HCT116 (cell line): ENCODE data around the gene FLNB. TPM values are rescaled to one million over a fixed set of nuclear protein-coding genes. Genes with fewer than 3 reads are reported as not detected.

Experiments
- ATAC-seq: fragments of 200-7000 bp; cut with Tn5 transposase; 2 replicates; pipeline ENCODE4 v1.9.1; 2020; ENCODE audit warnings: mild to moderate bottlenecking, moderate library complexity
- BruUV-seq: library from RNA; stranded (reverse); fragments of 400-500 nt; replicated peaks from 2 replicates; lab custom pipeline; 2021; lab: Mats Ljungman, UMichigan
- CTCF ChIA-PET: fragments of 300-600 bp; sonication (Branson Sonifier 250); formaldehyde crosslinking; loops from one replicate; lab custom pipeline; 2021; ENCODE audit warnings: antibody characterized with exemption; lab: Charles Lee
- POLR2A ChIA-PET: fragments of 300-600, 350-600 bp; sonication (Branson Sonifier 250); formaldehyde crosslinking; loops from one replicate; lab custom pipeline; 2021; ENCODE audit warnings: antibody characterized with exemption; lab: Charles Lee
- RAD21 ChIA-PET, 2 experiments: fragments of 300-600 bp; sonication (Branson Sonifier 250); formaldehyde crosslinking; loops; one replicate each; lab custom pipeline; 2023; ENCODE audit warnings: low total read pairs in 2 of 2; ENCODE audit not compliant: uncharacterized antibody in 2 of 2, unreplicated experiment in 2 of 2, low non-redundant PET in 1 of 2; lab: Charles Lee
- DNase-seq: peaks from one replicate; pipeline ENCODE4 v3.0.0-alpha.2; 2010; ENCODE audit warnings: low read depth, low spot score
- H2AFZ ChIP-seq: fragments of 200-600 bp; shearing (Covaris generic), sonication (generic); 2 replicates; pipeline ENCODE4 v1.6.1; 2017; ENCODE audit warnings: low read depth, mixed run types, mixed read lengths, antibody characterized with exemption, low read length; ENCODE audit not compliant: poor library complexity, severe bottlenecking
- H3K27ac ChIP-seq: 2 replicates; pipeline ENCODE4 v1.5.1; 2012; ENCODE audit warnings: low read depth, low read length
- H3K27me3 ChIP-seq: fragments of 200-600 bp; sonication (generic); 2 replicates; pipeline ENCODE4 v1.6.1; 2016; ENCODE audit warnings: mixed run types, low read length, mixed read lengths; ENCODE audit not compliant: insufficient read depth
- H3K36me3 ChIP-seq, 2 experiments: fragments of 200-500 bp in 1 of 2; fragments of 200-600 bp in 1 of 2; sonication (Bioruptor generic) in 1 of 2; sonication (generic) in 1 of 2; 2 replicates each; pipeline versions ENCODE4 v1.5.1 to v1.6.1; 2014 to 2016; ENCODE audit warnings: low read length in 2 of 2, inconsistent platforms in 1 of 2, mixed read lengths in 1 of 2, mixed run types in 1 of 2; ENCODE audit not compliant: insufficient read depth in 2 of 2, control insufficient read depth in 1 of 2
- H3K4me1 ChIP-seq, 2 experiments: fragments of 200-600 bp in 1 of 2; sonication (generic) in 1 of 2; 2 replicates each; pipeline versions ENCODE4 v1.5.1 to v1.6.1; 2012 to 2017; ENCODE audit warnings: low read length in 2 of 2, inconsistent platforms in 1 of 2, mild to moderate bottlenecking in 1 of 2, mixed read lengths in 1 of 2, mixed run types in 1 of 2, moderate library complexity in 1 of 2; ENCODE audit not compliant: insufficient read depth in 2 of 2, control insufficient read depth in 1 of 2
- H3K4me2 ChIP-seq: fragments of 200-600 bp; sonication (generic); 2 replicates; pipeline ENCODE4 v1.6.1; 2017; ENCODE audit warnings: mixed run types, low read length, mixed read lengths
- H3K4me3 ChIP-seq, 2 experiments: fragments of 200-600 bp in 1 of 2; sonication (generic) in 1 of 2; replicated peaks in 1 of 2; 2 replicates each; pipeline ENCODE4 v1.5.1; 2011 to 2016; ENCODE audit warnings: low read length in 2 of 2, control low read depth in 1 of 2, low read depth in 1 of 2, mild to moderate bottlenecking in 1 of 2, mixed read lengths in 1 of 2, mixed run types in 1 of 2
- H3K79me2 ChIP-seq: fragments of 200-600 bp; sonication (generic); 2 replicates; pipeline ENCODE4 v1.6.1; 2017; ENCODE audit warnings: mild to moderate bottlenecking, mixed run types, low read length, moderate library complexity, mixed read lengths; ENCODE audit not compliant: insufficient read depth
- H3K9ac ChIP-seq: fragments of 200-600 bp; sonication (generic); 2 replicates; pipeline ENCODE4 v1.6.1; 2016; ENCODE audit warnings: low read length, mixed read lengths
- H3K9me2 ChIP-seq: fragments of 200-600 bp; sonication (generic), shearing (Covaris generic); 2 replicates; pipeline ENCODE4 v1.6.1; 2017; ENCODE audit warnings: mixed run types, mild to moderate bottlenecking, moderate library complexity; ENCODE audit not compliant: insufficient read depth
- H3K9me3 ChIP-seq, 2 experiments: fragments of 200-500 bp in 1 of 2; fragments of 200-600 bp in 1 of 2; sonication (Bioruptor generic) in 1 of 2; sonication (generic) in 1 of 2; 2 replicates each; pipeline ENCODE4 v1.6.1; 2014 to 2017; ENCODE audit warnings: low read length in 2 of 2, mixed read lengths in 2 of 2, inconsistent platforms in 1 of 2, low read depth in 1 of 2, mild to moderate bottlenecking in 1 of 2, mixed run types in 1 of 2, moderate library complexity in 1 of 2; ENCODE audit not compliant: control insufficient read depth in 1 of 2, insufficient read depth in 1 of 2
- H4K20me1 ChIP-seq: fragments of 200-600 bp; sonication (generic), shearing (Covaris generic); 2 replicates; pipeline ENCODE4 v1.6.1; 2017; ENCODE audit warnings: mixed run types, mild to moderate bottlenecking, moderate library complexity; ENCODE audit not compliant: insufficient read depth
- CEBPB ChIP-seq: IDR thresholded peaks from 2 replicates; pipeline ENCODE4 v1.6.1; 2012; ENCODE audit warnings: low read depth
- EGR1 ChIP-seq: IDR thresholded peaks from 2 replicates; pipeline ENCODE4 v1.6.1; 2012; ENCODE audit warnings: low read depth
- ELF1 ChIP-seq: IDR thresholded peaks from 2 replicates; pipeline ENCODE4 v1.6.1; 2012; ENCODE audit warnings: low read depth, borderline replicate concordance
- EZH2 ChIP-seq: fragments of 200-600 bp; sonication (generic); IDR thresholded peaks from 2 replicates; pipeline ENCODE4 v1.6.1; 2017; ENCODE audit warnings: antibody characterized with exemption, mixed run types
- EZH2phosphoT487 ChIP-seq: fragments of 200-600 bp; IDR thresholded peaks from 2 replicates; pipeline ENCODE4 v1.6.1; 2018; ENCODE audit warnings: antibody characterized with exemption, borderline replicate concordance
- POLR2AphosphoS5 ChIP-seq: IDR thresholded peaks from 2 replicates; pipeline ENCODE4 v1.6.1; 2011; ENCODE audit warnings: mild to moderate bottlenecking, low read depth, low read length, moderate library complexity
- SP1 ChIP-seq: IDR thresholded peaks from 2 replicates; pipeline ENCODE4 v1.6.1; 2012; ENCODE audit warnings: low read depth
- SRF ChIP-seq: IDR thresholded peaks from 2 replicates; pipeline ENCODE4 v1.6.1; 2012; ENCODE audit warnings: low read depth
- TCF7L2 ChIP-seq: IDR thresholded peaks from 2 replicates; pipeline ENCODE4 v1.7.0; 2011; ENCODE audit warnings: borderline replicate concordance, inconsistent platforms; ENCODE audit not compliant: insufficient read depth, insufficient read length; ENCODE audit errors: extremely low read depth
- ZFX ChIP-seq: fragments of 450-650 bp; IDR thresholded peaks from 2 replicates; pipeline ENCODE4 v1.6.1; 2017
- ZNF274 ChIP-seq: fragments of 200-500 bp; sonication (Bioruptor generic); IDR thresholded peaks from 2 replicates; pipeline ENCODE4 v1.6.1; 2014; ENCODE audit warnings: mild to moderate bottlenecking, low read depth, low read length, inconsistent platforms
- intact Hi-C: fragments of 100-400 bp; cut with micrococcal nuclease; formaldehyde crosslinking; loops from 2 replicates; pipeline ENCODE4 v1.10.0; 2022
- total RNA-seq: library from RNA; stranded (reverse); gene quantifications from one replicate; pipeline ENCODE4 v1.2.1, GENCODE V29; 2021; ENCODE audit not compliant: unreplicated experiment
- TF ChIP-seq, protein P1 (sequence below), 3 experiments: fragments of 200-600 bp in 1 of 3; sonication (generic) in 1 of 3; IDR thresholded peaks in 2 of 3; conservative IDR thresholded peaks in 1 of 3; 2 replicates each; pipeline ENCODE4 v1.5.1; 2012 to 2017; ENCODE audit warnings: low read depth in 2 of 3, low read length in 2 of 3, antibody characterized with exemption in 1 of 3, borderline replicate concordance in 1 of 3, control low read depth in 1 of 3, mild to moderate bottlenecking in 1 of 3, mixed read lengths in 1 of 3, mixed run types in 1 of 3, moderate library complexity in 1 of 3; ENCODE audit not compliant: insufficient read depth in 1 of 3
- TF ChIP-seq, protein P2 (sequence below): IDR thresholded peaks from 2 replicates; pipeline ENCODE4 v1.6.1; 2012
- TF ChIP-seq, protein P3 (sequence below): IDR thresholded peaks from 2 replicates; pipeline ENCODE4 v1.6.1; 2011; ENCODE audit warnings: mild to moderate bottlenecking, low read length, moderate library complexity; ENCODE audit not compliant: insufficient replicate concordance; ENCODE audit errors: extremely low read depth

Gene FLNB
- total RNA-seq, 1 experiment from 2014 or later, result 116 TPM

DNA sequence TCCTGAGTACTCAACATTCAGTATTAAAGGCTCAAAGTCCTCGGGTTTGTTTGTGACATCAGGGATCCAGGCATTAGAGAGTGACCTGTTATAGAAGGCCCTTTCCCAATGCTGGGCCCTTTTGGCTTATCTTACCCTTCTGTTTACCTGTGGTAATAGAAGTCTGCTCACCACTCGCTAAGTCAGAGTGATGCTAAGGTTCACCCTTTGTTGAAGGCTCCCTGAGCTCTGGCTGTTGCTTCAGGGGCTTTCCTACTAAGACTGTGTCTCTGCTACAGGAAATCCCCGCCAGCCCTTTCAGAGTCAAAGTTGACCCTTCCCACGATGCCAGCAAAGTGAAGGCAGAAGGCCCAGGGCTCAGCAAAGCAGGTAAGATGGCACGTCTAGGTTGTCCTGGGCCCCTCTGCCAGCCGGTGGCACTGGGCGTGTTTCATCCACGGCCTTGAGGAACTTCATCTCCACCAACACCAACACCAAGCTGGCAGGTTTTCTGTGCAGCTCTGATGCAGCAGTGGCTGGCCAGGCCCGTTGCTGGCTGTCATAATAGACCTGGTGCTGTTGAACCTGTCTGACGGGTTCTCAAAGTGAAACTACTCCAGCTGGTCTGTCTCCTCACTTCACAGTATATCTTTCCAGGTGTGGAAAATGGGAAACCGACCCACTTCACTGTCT is 103.4 kb downstream of the FLNB start (continued):
- TF ChIP-seq, protein P1, sequence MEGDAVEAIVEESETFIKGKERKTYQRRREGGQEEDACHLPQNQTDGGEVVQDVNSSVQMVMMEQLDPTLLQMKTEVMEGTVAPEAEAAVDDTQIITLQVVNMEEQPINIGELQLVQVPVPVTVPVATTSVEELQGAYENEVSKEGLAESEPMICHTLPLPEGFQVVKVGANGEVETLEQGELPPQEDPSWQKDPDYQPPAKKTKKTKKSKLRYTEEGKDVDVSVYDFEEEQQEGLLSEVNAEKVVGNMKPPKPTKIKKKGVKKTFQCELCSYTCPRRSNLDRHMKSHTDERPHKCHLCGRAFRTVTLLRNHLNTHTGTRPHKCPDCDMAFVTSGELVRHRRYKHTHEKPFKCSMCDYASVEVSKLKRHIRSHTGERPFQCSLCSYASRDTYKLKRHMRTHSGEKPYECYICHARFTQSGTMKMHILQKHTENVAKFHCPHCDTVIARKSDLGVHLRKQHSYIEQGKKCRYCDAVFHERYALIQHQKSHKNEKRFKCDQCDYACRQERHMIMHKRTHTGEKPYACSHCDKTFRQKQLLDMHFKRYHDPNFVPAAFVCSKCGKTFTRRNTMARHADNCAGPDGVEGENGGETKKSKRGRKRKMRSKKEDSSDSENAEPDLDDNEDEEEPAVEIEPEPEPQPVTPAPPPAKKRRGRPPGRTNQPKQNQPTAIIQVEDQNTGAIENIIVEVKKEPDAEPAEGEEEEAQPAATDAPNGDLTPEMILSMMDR (IDR thresholded peaks at IDR 0.05 in 2 of 3, conservative IDR thresholded peaks at IDR 0.05 in 1 of 3; ENCODE audit: borderline replicate concordance in 1 of 3, insufficient read depth in 1 of 3, low read depth in 2 of 3, low read length in 2 of 3), result no peak
- TF ChIP-seq SP1 (no peak), TCF7L2 (no peak)

DNA sequence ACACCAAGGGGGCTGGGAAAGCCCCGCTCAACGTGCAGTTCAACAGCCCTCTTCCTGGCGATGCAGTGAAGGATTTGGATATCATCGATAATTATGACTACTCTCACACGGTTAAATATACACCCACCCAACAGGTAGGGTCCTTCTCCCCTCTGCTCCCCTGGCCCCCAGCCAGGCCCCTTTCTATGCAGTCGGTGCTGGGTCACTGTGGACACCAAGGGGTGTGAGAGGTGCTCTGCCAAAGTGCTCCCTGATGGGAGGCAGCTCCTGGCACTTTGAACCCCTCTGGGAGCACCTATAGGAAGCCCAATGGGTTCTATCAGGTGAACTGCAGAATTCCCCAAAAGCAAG is 103.9 kb downstream of the FLNB start:
- BruUV-seq, result no TSS peak
- Histone ChIP-seq H4K20me1 (no peaks in the 10 kb centered on the region), H3K4me1 (peaks cover 7 to 9% of the 10 kb centered on the region in 2 experiments; a peak in 2 of 4 replicates), H3K36me3 (peaks cover 24 to 28% of the 10 kb centered on the region in 2 experiments), H2AFZ (no peak overlapping the region), H3K27ac (no peak overlapping the region), H3K4me2 (no peak overlapping the region), H3K79me2 (no peaks in the 10 kb centered on the region), H3K9me3 (no peaks in the 10 kb centered on the region), H3K27me3 (no peaks in the 10 kb centered on the region), H3K9ac (no peak overlapping the region), H3K4me3 (no peak overlapping the region), H3K9me2 (no peaks in the 10 kb centered on the region)
- TF ChIP-seq, protein P1 (IDR thresholded peaks at IDR 0.05 in 2 of 3, conservative IDR thresholded peaks at IDR 0.05 in 1 of 3; ENCODE audit: borderline replicate concordance in 1 of 3, insufficient read depth in 1 of 3, low read depth in 2 of 3, low read length in 2 of 3), result no peak
- no peak for TF ChIP-seq EZH2phosphoT487
- no peak for TF ChIP-seq TCF7L2
- TF ChIP-seq, protein P2, sequence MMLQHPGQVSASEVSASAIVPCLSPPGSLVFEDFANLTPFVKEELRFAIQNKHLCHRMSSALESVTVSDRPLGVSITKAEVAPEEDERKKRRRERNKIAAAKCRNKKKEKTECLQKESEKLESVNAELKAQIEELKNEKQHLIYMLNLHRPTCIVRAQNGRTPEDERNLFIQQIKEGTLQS, result no peak
- TF ChIP-seq SP1, result no peak
- TF ChIP-seq EGR1, result no peak
- no peak for TF ChIP-seq CEBPB
- TF ChIP-seq ZNF274, result no peak
- TF ChIP-seq SRF, result no peak
- no peak for TF ChIP-seq ZFX
- TF ChIP-seq ELF1, result no peak
- no peak for TF ChIP-seq POLR2AphosphoS5
- TF ChIP-seq, protein P3, sequence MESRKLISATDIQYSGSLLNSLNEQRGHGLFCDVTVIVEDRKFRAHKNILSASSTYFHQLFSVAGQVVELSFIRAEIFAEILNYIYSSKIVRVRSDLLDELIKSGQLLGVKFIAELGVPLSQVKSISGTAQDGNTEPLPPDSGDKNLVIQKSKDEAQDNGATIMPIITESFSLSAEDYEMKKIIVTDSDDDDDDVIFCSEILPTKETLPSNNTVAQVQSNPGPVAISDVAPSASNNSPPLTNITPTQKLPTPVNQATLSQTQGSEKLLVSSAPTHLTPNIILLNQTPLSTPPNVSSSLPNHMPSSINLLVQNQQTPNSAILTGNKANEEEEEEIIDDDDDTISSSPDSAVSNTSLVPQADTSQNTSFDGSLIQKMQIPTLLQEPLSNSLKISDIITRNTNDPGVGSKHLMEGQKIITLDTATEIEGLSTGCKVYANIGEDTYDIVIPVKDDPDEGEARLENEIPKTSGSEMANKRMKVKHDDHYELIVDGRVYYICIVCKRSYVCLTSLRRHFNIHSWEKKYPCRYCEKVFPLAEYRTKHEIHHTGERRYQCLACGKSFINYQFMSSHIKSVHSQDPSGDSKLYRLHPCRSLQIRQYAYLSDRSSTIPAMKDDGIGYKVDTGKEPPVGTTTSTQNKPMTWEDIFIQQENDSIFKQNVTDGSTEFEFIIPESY, result no peak
- no peak for TF ChIP-seq EZH2
- CTCF ChIA-PET, result no interaction called here
- intact Hi-C loops, result loop anchor here (10.0 kb wide), 1 partner anchor 107 kb away; the partner anchor contains the start of gene FLNB
- ATAC-seq, result no peak
- no peak for DNase-seq
- POLR2A ChIA-PET, result no interaction called here
- RAD21 ChIA-PET, result no interaction called here
